Neural crest cell (in vitro differentiated cells): ENCODE measurements around the gene TRA2B. TPM values are rescaled to one million over a fixed set of nuclear protein-coding genes. Genes with fewer than 3 reads are reported as not detected.

Experiments used
- DNase-seq: peaks from one replicate; pipeline ENCODE4 v3.0.0; 2021; ENCODE audit warnings: low read depth, mixed read lengths, low spot score
- H3K27ac Mint-ChIP-seq: one replicate; pipeline ENCODE4 v1.8.0; 2021; ENCODE audit warnings: mild to moderate bottlenecking, mixed read lengths; ENCODE audit not compliant: unreplicated experiment
- H3K27me3 Mint-ChIP-seq: 2 replicates; pipeline ENCODE4 v1.8.0; 2021; ENCODE audit warnings: low read depth, mild to moderate bottlenecking, mixed read lengths
- H3K36me3 Mint-ChIP-seq: 2 replicates; pipeline ENCODE4 v1.8.0; 2021; ENCODE audit warnings: low read depth, mild to moderate bottlenecking, mixed read lengths
- H3K4me1 Mint-ChIP-seq: 2 replicates; pipeline ENCODE4 v1.8.0; 2021; ENCODE audit warnings: mixed read lengths
- H3K4me3 Mint-ChIP-seq: one replicate; pipeline ENCODE4 v1.8.0; 2021; ENCODE audit warnings: mild to moderate bottlenecking, mixed read lengths
- H3K9me3 Mint-ChIP-seq: 2 replicates; pipeline ENCODE4 v1.8.0; 2021; ENCODE audit warnings: mixed read lengths
- total RNA-seq: library from RNA; stranded (reverse); gene quantifications from 2 replicates; pipeline ENCODE4 v1.2.1, GENCODE V29; 2021
- TF ChIP-seq, protein P1 (sequence below): fragments of 200-600 bp; sonication (generic); conservative IDR thresholded peaks from 2 replicates; pipeline ENCODE4 v1.5.0; 2021; ENCODE audit warnings: antibody characterized with exemption, mild to moderate bottlenecking

TRA2B gene
- total RNA-seq, 1 donor from 2014 or later = 314 TPM

- DNase-seq = no peak
- peak overlapping the region; percentile 100 for H3K27ac Mint-ChIP-seq
- TF ChIP-seq, protein P1, sequence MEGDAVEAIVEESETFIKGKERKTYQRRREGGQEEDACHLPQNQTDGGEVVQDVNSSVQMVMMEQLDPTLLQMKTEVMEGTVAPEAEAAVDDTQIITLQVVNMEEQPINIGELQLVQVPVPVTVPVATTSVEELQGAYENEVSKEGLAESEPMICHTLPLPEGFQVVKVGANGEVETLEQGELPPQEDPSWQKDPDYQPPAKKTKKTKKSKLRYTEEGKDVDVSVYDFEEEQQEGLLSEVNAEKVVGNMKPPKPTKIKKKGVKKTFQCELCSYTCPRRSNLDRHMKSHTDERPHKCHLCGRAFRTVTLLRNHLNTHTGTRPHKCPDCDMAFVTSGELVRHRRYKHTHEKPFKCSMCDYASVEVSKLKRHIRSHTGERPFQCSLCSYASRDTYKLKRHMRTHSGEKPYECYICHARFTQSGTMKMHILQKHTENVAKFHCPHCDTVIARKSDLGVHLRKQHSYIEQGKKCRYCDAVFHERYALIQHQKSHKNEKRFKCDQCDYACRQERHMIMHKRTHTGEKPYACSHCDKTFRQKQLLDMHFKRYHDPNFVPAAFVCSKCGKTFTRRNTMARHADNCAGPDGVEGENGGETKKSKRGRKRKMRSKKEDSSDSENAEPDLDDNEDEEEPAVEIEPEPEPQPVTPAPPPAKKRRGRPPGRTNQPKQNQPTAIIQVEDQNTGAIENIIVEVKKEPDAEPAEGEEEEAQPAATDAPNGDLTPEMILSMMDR = no peak
- peaks cover 39% of the 10 kb centered on the region for H3K36me3 Mint-ChIP-seq
- peaks cover 54% of the 10 kb centered on the region for H3K4me1 Mint-ChIP-seq
- peak overlapping the region; percentile 99 for H3K4me3 Mint-ChIP-seq
- H3K27me3 Mint-ChIP-seq = peaks cover 31% of the 10 kb centered on the region
- H3K9me3 Mint-ChIP-seq = peaks cover 3% of the 10 kb centered on the region
Observed at GRCh38 chr3:185936273-185936629, 1.6 kb downstream of the TRA2B start.

- TF ChIP-seq, protein P1 = no peak
- peak overlapping the region; percentile 99 for H3K4me3 Mint-ChIP-seq
- peak overlapping the region; percentile 100 for H3K27ac Mint-ChIP-seq
- H3K4me1 Mint-ChIP-seq = peaks cover 60% of the 10 kb centered on the region
- DNase-seq = no peak
- peaks cover 3% of the 10 kb centered on the region for H3K9me3 Mint-ChIP-seq
- peaks cover 42% of the 10 kb centered on the region for H3K36me3 Mint-ChIP-seq
- H3K27me3 Mint-ChIP-seq = peaks cover 31% of the 10 kb centered on the region
Observed at GRCh38 chr3:185935465-185936272, 2.1 kb downstream of the TRA2B start.

GRCh38 chr3:185934767-185935464, 2.9 kb downstream of the TRA2B start:
- peaks cover 40% of the 10 kb centered on the region for H3K36me3 Mint-ChIP-seq
- TF ChIP-seq, protein P1 = no peak
- H3K27me3 Mint-ChIP-seq = peaks cover 29% of the 10 kb centered on the region
- peak overlapping the region; percentile 99 for H3K4me3 Mint-ChIP-seq
- H3K27ac Mint-ChIP-seq = peak overlapping the region; percentile 2
- DNase-seq = no peak
- peaks cover 3% of the 10 kb centered on the region for H3K9me3 Mint-ChIP-seq
- H3K4me1 Mint-ChIP-seq = peaks cover 67% of the 10 kb centered on the region

DNA sequence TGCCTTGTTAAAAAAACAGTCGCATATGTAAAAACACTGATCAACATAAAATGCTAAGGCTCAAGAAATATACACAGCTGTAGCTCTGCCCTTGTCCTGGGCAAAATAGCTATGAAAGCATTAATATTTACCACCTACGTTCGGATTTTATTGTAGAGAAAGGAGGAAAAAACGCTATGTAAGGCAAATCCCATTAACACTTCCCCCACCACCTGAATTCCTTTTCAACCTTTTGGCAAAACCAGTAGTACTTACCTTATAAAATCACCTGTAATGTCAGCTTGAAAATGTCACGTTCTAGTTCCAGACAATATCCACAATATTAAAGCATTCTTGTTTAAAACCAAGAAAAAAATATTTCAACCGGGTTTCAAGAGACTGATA, 3.6 kb downstream of the TRA2B start:
- Mint-ChIP-seq H3K9me3 (peaks cover 3% of the 10 kb centered on the region), H3K27ac (peak overlapping the region; percentile 92), H3K4me1 (peaks cover 75% of the 10 kb centered on the region), H3K4me3 (peak overlapping the region; percentile 99), H3K36me3 (peaks cover 41% of the 10 kb centered on the region), H3K27me3 (peaks cover 29% of the 10 kb centered on the region)
- TF ChIP-seq, protein P1 = no peak
- no peak for DNase-seq

- H3K9me3 Mint-ChIP-seq = peaks cover 3% of the 10 kb centered on the region
- peaks cover 80% of the 10 kb centered on the region for H3K4me1 Mint-ChIP-seq
- H3K27ac Mint-ChIP-seq = no peak overlapping the region
- peaks cover 41% of the 10 kb centered on the region for H3K36me3 Mint-ChIP-seq
- TF ChIP-seq, protein P1 = no peak
- H3K27me3 Mint-ChIP-seq = peaks cover 29% of the 10 kb centered on the region
- peak overlapping the region; percentile 99 for H3K4me3 Mint-ChIP-seq
- DNase-seq = no peak
Observed at GRCh38 chr3:185933374-185934173, 4.2 kb downstream of the TRA2B start.
